NT2/D1 (cell line): ENCODE results near the gene RGS16.

Experiments
- DNase-seq: peaks from one replicate; pipeline ENCODE4 v3.0.0-alpha.2; 2011; ENCODE audit warnings: low read depth, low spot score
- H3K27me3 ChIP-seq: 2 replicates; pipeline ENCODE4 v1.6.0; 2011; ENCODE audit warnings: mild to moderate bottlenecking; ENCODE audit not compliant: insufficient read length, insufficient read depth
- H3K36me3 ChIP-seq: 2 replicates; pipeline ENCODE4 v1.6.1; 2011; ENCODE audit warnings: mild to moderate bottlenecking, low read length, mixed read lengths; ENCODE audit not compliant: insufficient read depth, insufficient read length
- H3K4me1 ChIP-seq: 2 replicates; pipeline ENCODE4 v1.5.1; 2011; ENCODE audit not compliant: insufficient read depth, insufficient read length
- H3K4me3 ChIP-seq: 2 replicates; pipeline ENCODE4 v1.5.1; 2011; ENCODE audit warnings: low read depth; ENCODE audit not compliant: insufficient read length
- H3K9ac ChIP-seq: 2 replicates; pipeline ENCODE4 v1.6.0; 2011; ENCODE audit warnings: low read depth; ENCODE audit not compliant: insufficient read length
- H3K9me3 ChIP-seq: 2 replicates; pipeline ENCODE4 v1.5.1; 2011; ENCODE audit warnings: mild to moderate bottlenecking, low read length; ENCODE audit not compliant: insufficient read depth
- SUZ12 ChIP-seq: IDR thresholded peaks from 2 replicates; pipeline ENCODE4 v1.6.1; 2011; ENCODE audit not compliant: insufficient read length, insufficient read depth; ENCODE audit errors: extremely low read depth
- YY1 ChIP-seq: IDR thresholded peaks from 2 replicates; pipeline ENCODE4 v1.6.1; 2011; ENCODE audit not compliant: insufficient read length, insufficient read depth
- ZNF274 ChIP-seq: IDR thresholded peaks from 2 replicates; pipeline ENCODE4 v1.6.1; 2011; ENCODE audit warnings: mild to moderate bottlenecking, low read depth, low read length

RGS16 gene

GRCh38 chr1:182644886-182645285, 40.7 kb upstream of the RGS16 start:
- no peak for TF ChIP-seq ZNF274
- no peak for TF ChIP-seq SUZ12
- no peak for TF ChIP-seq YY1
- no peaks in the 10 kb centered on the region for H3K9me3 ChIP-seq
- H3K4me3 ChIP-seq, result no peak overlapping the region
- H3K27me3 ChIP-seq, result no peaks in the 10 kb centered on the region
- no peak overlapping the region for H3K9ac ChIP-seq
- no peak for DNase-seq
- no peaks in the 10 kb centered on the region for H3K36me3 ChIP-seq
- H3K4me1 ChIP-seq, result no peaks in the 10 kb centered on the region

- H3K9ac ChIP-seq, result no peak overlapping the region
- DNase-seq, result no peak
- no peak overlapping the region for H3K4me3 ChIP-seq
- no peaks in the 10 kb centered on the region for H3K4me1 ChIP-seq
- H3K27me3 ChIP-seq, result no peaks in the 10 kb centered on the region
- no peaks in the 10 kb centered on the region for H3K9me3 ChIP-seq
- H3K36me3 ChIP-seq, result no peaks in the 10 kb centered on the region
- no peak for TF ChIP-seq ZNF274
- TF ChIP-seq YY1, result no peak
- TF ChIP-seq SUZ12, result no peak
Measured at GRCh38 chr1:182643699-182644098, 39.5 kb upstream of the RGS16 start.

DNA sequence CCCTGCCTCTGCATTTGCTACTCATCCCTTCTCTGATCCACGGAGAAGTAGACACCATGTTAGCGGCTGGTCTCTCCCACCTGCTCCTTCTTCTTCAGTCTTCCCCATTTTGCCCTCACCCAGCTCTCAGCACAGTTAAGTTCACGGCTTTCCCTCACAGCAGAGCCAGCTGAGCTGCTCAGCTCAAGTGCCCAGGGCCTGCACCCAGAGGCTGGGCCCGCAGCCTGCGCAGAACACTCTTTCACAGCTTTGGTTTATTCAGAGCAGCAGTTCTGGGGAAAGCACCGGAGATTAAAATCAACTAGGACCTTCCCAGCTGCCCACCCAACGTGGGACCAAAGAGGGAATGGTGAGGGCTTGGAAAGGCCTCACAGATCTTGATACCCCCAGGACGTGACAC, 38.3 kb upstream of the RGS16 start:
- no peaks in the 10 kb centered on the region for H3K27me3 ChIP-seq

GRCh38 chr1:182641561-182641960, 37.4 kb upstream of the RGS16 start:
- no peak for DNase-seq
- Histone ChIP-seq H3K27me3 (no peaks in the 10 kb centered on the region), H3K36me3 (no peaks in the 10 kb centered on the region), H3K9me3 (no peaks in the 10 kb centered on the region), H3K4me3 (no peak overlapping the region), H3K9ac (no peak overlapping the region), H3K4me1 (no peaks in the 10 kb centered on the region)
- no peak for TF ChIP-seq YY1
- no peak for TF ChIP-seq SUZ12
- no peak for TF ChIP-seq ZNF274

More for the DNA sequence above, 38.3 kb upstream of the RGS16 start:
- H3K4me3 ChIP-seq, result no peak overlapping the region
- H3K36me3 ChIP-seq, result no peaks in the 10 kb centered on the region
- no peaks in the 10 kb centered on the region for H3K9me3 ChIP-seq
- no peak overlapping the region for H3K9ac ChIP-seq
- no peaks in the 10 kb centered on the region for H3K4me1 ChIP-seq
- no peak for DNase-seq
- TF ChIP-seq SUZ12 (no peak), ZNF274 (no peak), YY1 (no peak)

DNA sequence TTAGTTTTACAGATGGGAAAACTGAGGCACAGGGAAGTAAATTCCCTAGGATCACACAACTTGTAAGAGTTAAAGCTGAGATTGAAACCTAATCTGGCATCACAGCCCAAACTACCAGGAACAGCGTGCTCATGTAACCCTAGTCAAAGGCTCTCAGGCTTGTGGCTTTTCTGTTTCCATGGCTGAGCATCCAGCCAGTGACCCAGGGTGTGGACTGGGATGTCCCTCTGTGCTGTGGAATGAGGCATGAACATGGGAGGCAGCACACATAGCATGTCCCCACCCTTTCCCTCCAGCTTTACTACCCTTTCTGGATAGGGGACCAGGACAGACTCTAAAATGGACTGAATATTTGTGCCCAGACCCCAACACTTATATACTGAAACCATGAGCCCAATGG, 35.1 kb upstream of the RGS16 start:
- H3K4me1 ChIP-seq, result peaks cover 8% of the 10 kb centered on the region
- no peak for TF ChIP-seq ZNF274
- TF ChIP-seq YY1, result no peak
- no peak for TF ChIP-seq SUZ12

DNA sequence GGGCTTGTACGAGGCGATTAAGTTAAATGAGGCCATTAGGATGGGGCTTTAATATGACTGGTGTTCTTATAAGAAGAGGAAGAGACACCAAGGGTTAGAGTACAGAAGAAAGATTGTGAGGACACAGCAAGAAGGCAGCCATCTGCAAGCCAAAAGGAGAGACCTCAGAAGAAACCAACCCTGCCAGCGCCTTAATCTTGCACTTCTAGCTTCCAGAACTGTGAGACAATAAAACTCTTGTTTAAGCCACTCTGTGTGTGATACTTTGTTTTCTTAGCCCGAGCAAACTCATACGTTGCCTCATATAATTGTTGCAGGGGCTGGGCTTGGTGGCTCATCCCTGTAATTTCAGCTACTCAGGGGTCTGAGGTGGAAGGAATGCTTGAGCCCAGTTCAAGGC, 33.6 kb upstream of the RGS16 start:
- Histone ChIP-seq H3K4me3 (no peak overlapping the region), H3K27me3 (peaks cover 8% of the 10 kb centered on the region), H3K4me1 (peaks cover 15% of the 10 kb centered on the region), H3K9me3 (no peaks in the 10 kb centered on the region), H3K36me3 (no peaks in the 10 kb centered on the region), H3K9ac (no peak overlapping the region)
- DNase-seq, result no peak
- no peak for TF ChIP-seq ZNF274
- TF ChIP-seq SUZ12, result no peak
- TF ChIP-seq YY1, result no peak

More for the DNA sequence above, 35.1 kb upstream of the RGS16 start:
- Histone ChIP-seq H3K9ac (no peak overlapping the region), H3K27me3 (peaks cover 8% of the 10 kb centered on the region), H3K36me3 (no peaks in the 10 kb centered on the region), H3K9me3 (no peaks in the 10 kb centered on the region), H3K4me3 (no peak overlapping the region)
- DNase-seq, result no peak

- Histone ChIP-seq H3K9me3 (no peaks in the 10 kb centered on the region), H3K4me3 (no peak overlapping the region), H3K36me3 (no peaks in the 10 kb centered on the region), H3K4me1 (peaks cover 15% of the 10 kb centered on the region), H3K9ac (no peak overlapping the region), H3K27me3 (peaks cover 8% of the 10 kb centered on the region)
- no peak for DNase-seq
- TF ChIP-seq ZNF274 (no peak), SUZ12 (no peak), YY1 (no peak)
Measured at GRCh38 chr1:182635871-182636270, 31.7 kb upstream of the RGS16 start.
